K562 (cell line): ENCODE results near the gene UBE2K.

Source experiments
- NCOA2 ChIP-seq, 2 experiments: fragments of 450-650 bp; IDR thresholded peaks; 2 replicates each; pipeline ENCODE4 v1.6.1; 2018; ENCODE audit warnings: mild to moderate bottlenecking in 2 of 2, moderate library complexity in 1 of 2; ENCODE audit not compliant: partially characterized antibody in 2 of 2
- PHF20 ChIP-seq: fragments of 450-650 bp; IDR thresholded peaks from 2 replicates; pipeline ENCODE4 v1.6.1; 2018; ENCODE audit not compliant: partially characterized antibody
- POLR2A ChIP-seq: fragments of 450-650 bp; conservative IDR thresholded peaks from 2 replicates; pipeline ENCODE4 v1.6.1; 2016
- YY1 ChIP-seq, 3 experiments: IDR thresholded peaks; 2 replicates each; pipeline ENCODE4 v1.6.1; 2011; ENCODE audit warnings: low read length in 2 of 3, mild to moderate bottlenecking in 2 of 3, moderate library complexity in 2 of 3, borderline replicate concordance in 1 of 3, control low read depth in 1 of 3, low read depth in 1 of 3; ENCODE audit not compliant: insufficient read depth in 3 of 3, insufficient replicate concordance in 2 of 3, control insufficient read depth in 1 of 3, insufficient read length in 1 of 3; ENCODE audit errors: extremely low read depth in 1 of 3
- ZC3H11A ChIP-seq: IDR thresholded peaks from 2 replicates; pipeline ENCODE4 v1.6.1; 2012; ENCODE audit warnings: low read depth, low read length, improper control_type of control experiment
- ZC3H4 ChIP-seq: sonication (generic); formaldehyde crosslinking; IDR thresholded peaks from 2 replicates; pipeline ENCODE4 v1.9.0; 2021; ENCODE audit warnings: missing genetic modification reagents, borderline replicate concordance
- ZNF133 ChIP-seq: fragments of 250-450 bp; sonication (Bioruptor Pico); IDR thresholded peaks from 2 replicates; pipeline ENCODE4 v1.4.0; 2020; ENCODE audit warnings: mild to moderate bottlenecking
- TF ChIP-seq, protein P1 (sequence below), 2 experiments: fragments of 450-650 bp; formaldehyde crosslinking in 1 of 2; IDR thresholded peaks; 2 replicates each; pipeline versions ENCODE4 v1.4.0 to v1.6.1; 2014 to 2020; ENCODE audit warnings: mild to moderate bottlenecking in 2 of 2, borderline replicate concordance in 1 of 2, low read depth in 1 of 2
- TF ChIP-seq, protein P2 (sequence below), 2 experiments: IDR thresholded peaks in 1 of 2; conservative IDR thresholded peaks in 1 of 2; 2 replicates each; pipeline ENCODE4 v1.6.1; 2016; ENCODE audit warnings: low read depth in 2 of 2, mild to moderate bottlenecking in 1 of 2, missing compliant biosample characterization in 1 of 2, missing genetic modification characterization in 1 of 2, moderate library complexity in 1 of 2

DNA sequence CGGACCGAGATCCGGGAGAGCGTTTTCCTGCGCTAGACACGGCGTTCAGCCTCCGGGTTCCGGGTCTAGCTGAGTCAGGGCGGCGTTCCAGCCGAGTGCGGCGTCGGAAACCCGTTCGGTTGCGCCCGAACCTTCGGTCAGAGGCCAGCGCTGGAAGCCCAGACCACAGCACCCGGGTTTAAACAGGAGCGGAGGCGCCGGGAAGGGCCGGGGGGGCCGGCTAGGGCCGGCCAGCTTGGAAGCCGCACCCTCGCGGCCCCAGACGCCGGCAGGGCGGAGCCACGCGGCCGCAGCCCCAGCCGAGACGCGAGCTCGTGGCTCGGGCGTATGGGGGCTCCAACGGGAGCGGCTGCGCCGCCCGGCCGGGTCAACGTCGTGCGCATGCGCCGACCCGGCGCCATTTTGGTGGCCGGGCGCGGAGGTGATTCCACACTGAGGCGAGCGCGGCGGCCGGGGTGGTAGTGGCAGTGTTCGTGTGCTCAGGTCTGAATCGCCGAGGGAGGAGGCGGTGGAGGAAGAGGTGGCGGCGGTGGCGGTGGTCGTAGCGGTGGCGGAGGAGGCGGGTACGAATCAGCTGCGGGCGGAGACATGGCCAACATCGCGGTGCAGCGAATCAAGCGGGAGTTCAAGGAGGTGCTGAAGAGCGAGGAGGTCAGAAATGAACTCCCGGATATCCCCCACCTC lies at the start of gene UBE2K:
- peak; percentile 19 for TF ChIP-seq PHF20
- no peak for TF ChIP-seq ZC3H4 (CRISPR knock-in tag)
- no peak for TF ChIP-seq NCOA2 (IDR thresholded peaks at IDR 0.05; ENCODE audit: partially characterized antibody in 2 of 2)
- TF ChIP-seq, protein P1, sequence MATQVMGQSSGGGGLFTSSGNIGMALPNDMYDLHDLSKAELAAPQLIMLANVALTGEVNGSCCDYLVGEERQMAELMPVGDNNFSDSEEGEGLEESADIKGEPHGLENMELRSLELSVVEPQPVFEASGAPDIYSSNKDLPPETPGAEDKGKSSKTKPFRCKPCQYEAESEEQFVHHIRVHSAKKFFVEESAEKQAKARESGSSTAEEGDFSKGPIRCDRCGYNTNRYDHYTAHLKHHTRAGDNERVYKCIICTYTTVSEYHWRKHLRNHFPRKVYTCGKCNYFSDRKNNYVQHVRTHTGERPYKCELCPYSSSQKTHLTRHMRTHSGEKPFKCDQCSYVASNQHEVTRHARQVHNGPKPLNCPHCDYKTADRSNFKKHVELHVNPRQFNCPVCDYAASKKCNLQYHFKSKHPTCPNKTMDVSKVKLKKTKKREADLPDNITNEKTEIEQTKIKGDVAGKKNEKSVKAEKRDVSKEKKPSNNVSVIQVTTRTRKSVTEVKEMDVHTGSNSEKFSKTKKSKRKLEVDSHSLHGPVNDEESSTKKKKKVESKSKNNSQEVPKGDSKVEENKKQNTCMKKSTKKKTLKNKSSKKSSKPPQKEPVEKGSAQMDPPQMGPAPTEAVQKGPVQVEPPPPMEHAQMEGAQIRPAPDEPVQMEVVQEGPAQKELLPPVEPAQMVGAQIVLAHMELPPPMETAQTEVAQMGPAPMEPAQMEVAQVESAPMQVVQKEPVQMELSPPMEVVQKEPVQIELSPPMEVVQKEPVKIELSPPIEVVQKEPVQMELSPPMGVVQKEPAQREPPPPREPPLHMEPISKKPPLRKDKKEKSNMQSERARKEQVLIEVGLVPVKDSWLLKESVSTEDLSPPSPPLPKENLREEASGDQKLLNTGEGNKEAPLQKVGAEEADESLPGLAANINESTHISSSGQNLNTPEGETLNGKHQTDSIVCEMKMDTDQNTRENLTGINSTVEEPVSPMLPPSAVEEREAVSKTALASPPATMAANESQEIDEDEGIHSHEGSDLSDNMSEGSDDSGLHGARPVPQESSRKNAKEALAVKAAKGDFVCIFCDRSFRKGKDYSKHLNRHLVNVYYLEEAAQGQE (IDR thresholded peaks at IDR 0.05; ENCODE audit: borderline replicate concordance): peak; percentile 74
- TF ChIP-seq, protein P1 (CRISPR knock-in tag; IDR thresholded peaks at IDR 0.05; ENCODE audit: low read depth): no peak
- no peak for TF ChIP-seq ZNF133 (CRISPR knock-in tag)
- TF ChIP-seq POLR2A: peak; percentile 97
- TF ChIP-seq YY1 (IDR thresholded peaks at IDR 0.05; ENCODE audit: borderline replicate concordance in 1 of 3, control insufficient read depth in 1 of 3, extremely low read depth in 1 of 3, insufficient read depth in 3 of 3, insufficient read length in 1 of 3, insufficient replicate concordance in 2 of 3, low read depth in 1 of 3, low read length in 2 of 3): peak; percentile 79 to 96 (median 94)
- 0 out of 2 replicates have a peak, but pooled peaks have one; percentile 11 for TF ChIP-seq ZC3H11A
- TF ChIP-seq, protein P2, sequence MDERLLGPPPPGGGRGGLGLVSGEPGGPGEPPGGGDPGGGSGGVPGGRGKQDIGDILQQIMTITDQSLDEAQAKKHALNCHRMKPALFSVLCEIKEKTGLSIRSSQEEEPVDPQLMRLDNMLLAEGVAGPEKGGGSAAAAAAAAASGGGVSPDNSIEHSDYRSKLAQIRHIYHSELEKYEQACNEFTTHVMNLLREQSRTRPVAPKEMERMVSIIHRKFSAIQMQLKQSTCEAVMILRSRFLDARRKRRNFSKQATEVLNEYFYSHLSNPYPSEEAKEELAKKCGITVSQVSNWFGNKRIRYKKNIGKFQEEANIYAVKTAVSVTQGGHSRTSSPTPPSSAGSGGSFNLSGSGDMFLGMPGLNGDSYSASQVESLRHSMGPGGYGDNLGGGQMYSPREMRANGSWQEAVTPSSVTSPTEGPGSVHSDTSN (CRISPR knock-in tag; IDR thresholded peaks at IDR 0.05; ENCODE audit: low read depth): no peak
- TF ChIP-seq, protein P2 (tag; conservative IDR thresholded peaks at IDR 0.05; ENCODE audit: low read depth): no peak
